H9 (cell line): ENCODE measurements around the gene ELF1. TPM values are rescaled to one million over a fixed set of nuclear protein-coding genes. Genes with fewer than 3 reads are reported as not detected.
A peak's percentile ranks its signal among the peaks of the same experiment; 100 is the strongest.
"Not testable (repeated sequence)": the region's sequence is repeated elsewhere in the genome, so short reads cannot be mapped to it uniquely, and the experiment has no call there.

Experiments used
- DNase-seq: peaks from one replicate; pipeline ENCODE4 v3.0.0-alpha.2; 2017
- H2AFZ ChIP-seq: one replicate; pipeline ENCODE4 v1.6.1; 2013; ENCODE audit warnings: mild to moderate bottlenecking, low read length, control low read depth, moderate library complexity
- H2AK5ac ChIP-seq: 2 replicates; pipeline ENCODE4 v1.6.1; 2013; ENCODE audit warnings: low read length, control low read depth, mixed read lengths; ENCODE audit not compliant: insufficient read length
- H2BK120ac ChIP-seq: one replicate; pipeline ENCODE4 v1.6.1; 2013; ENCODE audit warnings: low read depth, mild to moderate bottlenecking, low read length, control low read depth, inconsistent platforms; ENCODE audit not compliant: poor library complexity, severe bottlenecking
- H2BK12ac ChIP-seq: 2 replicates; pipeline ENCODE4 v1.6.1; 2013; ENCODE audit warnings: low read length, control low read depth, mixed read lengths, low read depth; ENCODE audit not compliant: insufficient read length
- H2BK15ac ChIP-seq: 2 replicates; pipeline ENCODE4 v1.6.1; 2013; ENCODE audit warnings: low read depth, low read length, control low read depth
- H2BK20ac ChIP-seq: one replicate; pipeline ENCODE4 v1.6.1; 2013; ENCODE audit warnings: low read depth, mild to moderate bottlenecking, low read length, control low read depth, inconsistent platforms; ENCODE audit not compliant: poor library complexity, severe bottlenecking
- H2BK5ac ChIP-seq: 2 replicates; pipeline ENCODE4 v1.6.1; 2013; ENCODE audit warnings: low read length, control low read depth, mixed read lengths; ENCODE audit not compliant: insufficient read length
- H3K14ac ChIP-seq: 2 replicates; pipeline ENCODE4 v1.6.1; 2013; ENCODE audit warnings: low read length, control low read depth; ENCODE audit not compliant: insufficient read depth
- H3K18ac ChIP-seq: 2 replicates; pipeline ENCODE4 v1.6.1; 2013; ENCODE audit warnings: low read depth, mild to moderate bottlenecking, mixed read lengths, low read length, control low read depth; ENCODE audit not compliant: insufficient read length
- H3K23ac ChIP-seq: 2 replicates; pipeline ENCODE4 v1.6.1; 2013; ENCODE audit warnings: low read length, control low read depth, mixed read lengths, low read depth; ENCODE audit not compliant: insufficient read length
- H3K23me2 ChIP-seq: 2 replicates; pipeline ENCODE4 v1.6.1; 2013; ENCODE audit warnings: low read depth, mild to moderate bottlenecking, mixed read lengths, low read length, control low read depth; ENCODE audit not compliant: insufficient read length, poor library complexity, severe bottlenecking
- H3K27ac ChIP-seq: 2 replicates; pipeline ENCODE4 v1.5.1; 2013; ENCODE audit warnings: low read length, control low read depth, mixed read lengths, low read depth; ENCODE audit not compliant: insufficient read length
- H3K27me3 ChIP-seq: 2 replicates; pipeline ENCODE4 v1.6.1; 2013; ENCODE audit warnings: low read length, control low read depth, inconsistent platforms; ENCODE audit not compliant: insufficient read depth
- H3K4ac ChIP-seq: 2 replicates; pipeline ENCODE4 v1.6.1; 2013; ENCODE audit warnings: low read depth, mild to moderate bottlenecking, control low read depth, inconsistent platforms, low read length, moderate library complexity
- H3K4me1 ChIP-seq: 2 replicates; pipeline ENCODE4 v1.6.1; 2013; ENCODE audit warnings: low read length, control low read depth, inconsistent platforms; ENCODE audit not compliant: insufficient read depth
- H3K4me2 ChIP-seq: 2 replicates; pipeline ENCODE4 v1.6.1; 2013; ENCODE audit warnings: low read length, control low read depth, mixed read lengths; ENCODE audit not compliant: insufficient read length, insufficient read depth
- H3K56ac ChIP-seq: 2 replicates; pipeline ENCODE4 v1.6.1; 2013; ENCODE audit warnings: low read depth, mild to moderate bottlenecking, mixed read lengths, low read length, control low read depth; ENCODE audit not compliant: insufficient read length
- H3K79me1 ChIP-seq: 2 replicates; pipeline ENCODE4 v1.6.1; 2013; ENCODE audit warnings: low read depth, mild to moderate bottlenecking, moderate library complexity, low read length, control low read depth, inconsistent platforms; ENCODE audit not compliant: insufficient read depth, poor library complexity, severe bottlenecking
- H3K79me2 ChIP-seq: 2 replicates; pipeline ENCODE4 v1.6.1; 2013; ENCODE audit warnings: low read length, control low read depth, inconsistent platforms; ENCODE audit not compliant: insufficient read depth
- H3K9ac ChIP-seq: 2 replicates; pipeline ENCODE4 v1.6.1; 2013; ENCODE audit warnings: low read length, control low read depth, mixed read lengths; ENCODE audit not compliant: insufficient read length; ENCODE audit errors: extremely low read depth
- H3K9me3 ChIP-seq: one replicate; pipeline ENCODE4 v1.6.1; 2013; ENCODE audit warnings: low read depth, low read length, inconsistent platforms; ENCODE audit not compliant: control insufficient read depth
- H3T11ph ChIP-seq: one replicate; pipeline ENCODE4 v1.6.1; 2013; ENCODE audit warnings: mild to moderate bottlenecking, low read length, control low read depth, inconsistent platforms
- H4K20me1 ChIP-seq: one replicate; pipeline ENCODE4 v1.6.1; 2013; ENCODE audit not compliant: control insufficient read depth, insufficient read length, insufficient read depth
- H4K5ac ChIP-seq: 2 replicates; pipeline ENCODE4 v1.6.1; 2013; ENCODE audit warnings: low read depth, mild to moderate bottlenecking, mixed read lengths, low read length, control low read depth; ENCODE audit not compliant: insufficient read length
- H4K8ac ChIP-seq: replicated peaks from 2 replicates; pipeline ENCODE4 v1.6.1; 2013; ENCODE audit warnings: low read length, control low read depth, mixed read lengths, low read depth; ENCODE audit not compliant: insufficient read length
- H4K91ac ChIP-seq: 2 replicates; pipeline ENCODE4 v1.6.1; 2013; ENCODE audit warnings: low read depth, mild to moderate bottlenecking, moderate library complexity, mixed read lengths, low read length, control low read depth; ENCODE audit not compliant: insufficient read length
- H3K27ac Mint-ChIP-seq, 3 experiments: 2 replicates in 2 of 3; 3 replicates in 1 of 3; pipeline ENCODE4 v1.8.0; 2020 to 2021; ENCODE audit warnings: mixed read lengths in 3 of 3, mild to moderate bottlenecking in 1 of 3, moderate library complexity in 1 of 3
- H3K27me3 Mint-ChIP-seq: 2 replicates; pipeline ENCODE4 v1.8.0; 2021; ENCODE audit warnings: low read depth, mild to moderate bottlenecking, moderate library complexity, mixed read lengths
- H3K36me3 Mint-ChIP-seq, 3 experiments: 2 replicates in 2 of 3; 3 replicates in 1 of 3; pipeline ENCODE4 v1.8.0; 2020 to 2021; ENCODE audit warnings: low read depth in 3 of 3, mixed read lengths in 3 of 3; ENCODE audit not compliant: insufficient read depth in 1 of 3
- H3K4me1 Mint-ChIP-seq, 2 experiments: 2 replicates each; pipeline ENCODE4 v1.8.0; 2020; ENCODE audit warnings: mixed read lengths in 2 of 2
- H3K4me3 Mint-ChIP-seq, 2 experiments: 2 replicates in 1 of 2; 3 replicates in 1 of 2; pipeline ENCODE4 v1.8.0; 2020 to 2021; ENCODE audit warnings: mild to moderate bottlenecking in 2 of 2, mixed read lengths in 2 of 2, moderate library complexity in 1 of 2
- H3K9me3 Mint-ChIP-seq, 2 experiments: 2 replicates in 1 of 2; 3 replicates in 1 of 2; pipeline ENCODE4 v1.8.0; 2020; ENCODE audit warnings: mild to moderate bottlenecking in 2 of 2, mixed read lengths in 2 of 2, moderate library complexity in 1 of 2
- CTCF ChIP-seq: fragments of 200-600 bp; sonication (generic); conservative IDR thresholded peaks from 3 replicates; pipeline ENCODE4 v1.8.0; 2021; ENCODE audit warnings: antibody characterized with exemption, mild to moderate bottlenecking
- WGBS: extraction: QIAGEN DNeasy Blood & Tissue Kit; methylation state at CpG from one replicate; pipeline ENCODE4 v1.1.7; 2013; ENCODE audit warnings: missing lambda C conversion rate, low lambda C conversion rate, mixed read lengths; ENCODE audit not compliant: insufficient read length; ENCODE audit errors: extremely low coverage; 5-methylcytosine and 5-hydroxymethylcytosine counted together
- total RNA-seq: library from RNA; stranded (reverse); gene quantifications from 2 replicates; pipeline ENCODE4 v1.2.1, GENCODE V29; 2021

ELF1 gene
- total RNA-seq, 1 experiment from 2014 or later: 15.5 TPM

- Histone ChIP-seq H3K18ac (no peak overlapping the region), H2BK120ac (no peak overlapping the region), H3K9ac (no peak overlapping the region), H4K91ac (no peak overlapping the region), H3K4ac (no peak overlapping the region), H3K23me2 (no peaks in the 10 kb centered on the region), H3K79me1 (no peaks in the 10 kb centered on the region), H2AK5ac (no peak overlapping the region), H3K14ac (no peak overlapping the region), H2BK12ac (no peak overlapping the region), H4K5ac (no peak overlapping the region), H2BK5ac (no peak overlapping the region), H3K4me2 (no peak overlapping the region), H4K20me1 (no peaks in the 10 kb centered on the region), H3K4me1 (no peaks in the 10 kb centered on the region), H2BK15ac (no peak overlapping the region), H3K27ac (no peak overlapping the region), H2AFZ (no peak overlapping the region), H3K9me3 (no peaks in the 10 kb centered on the region), H3T11ph (no peak overlapping the region), H3K27me3 (no peaks in the 10 kb centered on the region), H3K56ac (no peak overlapping the region), H4K8ac (no peak overlapping the region), H3K23ac (no peak overlapping the region), H3K79me2 (no peaks in the 10 kb centered on the region), H2BK20ac (no peak overlapping the region)
- WGBS: no CpG with 5 or more reads among the region's 2 CpGs
- H3K4me3 Mint-ChIP-seq: no peak overlapping the region
- no peak overlapping the region for H3K27ac Mint-ChIP-seq
- no peak for DNase-seq
- H3K9me3 Mint-ChIP-seq: no peaks in the 10 kb centered on the region
- no peaks in the 10 kb centered on the region for H3K4me1 Mint-ChIP-seq
- H3K27me3 Mint-ChIP-seq: no peaks in the 10 kb centered on the region
- TF ChIP-seq CTCF: no peak
- H3K36me3 Mint-ChIP-seq: no peaks in the 10 kb centered on the region
These were observed 108.6 kb downstream of the ELF1 start for GRCh38 chr13:40910324-40911050.

GRCh38 chr13:40909541-40910200, 109.4 kb downstream of the ELF1 start:
- H3K27me3 Mint-ChIP-seq, H2BK12ac ChIP-seq, H3K36me3 Mint-ChIP-seq, H3K4ac ChIP-seq, H3K4me1 Mint-ChIP-seq, H4K8ac ChIP-seq, H3T11ph ChIP-seq, H3K56ac ChIP-seq, H3K23ac ChIP-seq, H3K9ac ChIP-seq, H3K4me3 Mint-ChIP-seq, H3K79me2 ChIP-seq, H2AK5ac ChIP-seq, H3K9me3 Mint-ChIP-seq, H2BK20ac ChIP-seq, H2BK120ac ChIP-seq, H3K4me2 ChIP-seq, H4K91ac ChIP-seq, H3K27me3 ChIP-seq, H3K27ac ChIP-seq, H3K9me3 ChIP-seq, H4K20me1 ChIP-seq, DNase-seq, H4K5ac ChIP-seq, H3K23me2 ChIP-seq, H3K18ac ChIP-seq, H3K79me1 ChIP-seq, H3K14ac ChIP-seq, H2AFZ ChIP-seq, H3K4me1 ChIP-seq, H2BK5ac ChIP-seq, H2BK15ac ChIP-seq: not testable (repeated sequence)
- no CpG with 5 or more reads among the region's 4 CpGs for WGBS
- H3K27ac Mint-ChIP-seq: peak overlapping the region in 1 of 3 experiments; percentile 93; a peak in 2 of 7 replicates
